HL-60 (cell line): ENCODE data around the gene TACR1.

Source experiments
- DNase-seq, 2 experiments: peaks; one replicate each; pipeline ENCODE4 v3.0.0-alpha.2; 2010 to 2020; ENCODE audit warnings: low read depth in 1 of 2, low spot score in 1 of 2
- H3K27ac ChIP-seq: fragments of 250-450 bp; sonication (Bioruptor Pico); replicated peaks from 2 replicates; pipeline ENCODE4 v1.5.1; 2020; ENCODE audit warnings: mild to moderate bottlenecking, moderate library complexity
- H3K27me3 ChIP-seq: fragments of 250-450 bp; sonication (Bioruptor Pico); 2 replicates; pipeline ENCODE4 v1.5.1; 2021; ENCODE audit warnings: mild to moderate bottlenecking, moderate library complexity; ENCODE audit not compliant: insufficient read depth, poor library complexity, severe bottlenecking
- H3K4me3 ChIP-seq: replicated peaks from 2 replicates; pipeline ENCODE4 v1.5.1; 2011; ENCODE audit warnings: mild to moderate bottlenecking, control low read depth, low read length; ENCODE audit not compliant: insufficient read depth
- GABPA ChIP-seq: IDR thresholded peaks from 2 replicates; pipeline ENCODE4 v1.6.1; 2012; ENCODE audit warnings: low read depth
- POLR2AphosphoS5 ChIP-seq: IDR thresholded peaks from 2 replicates; pipeline ENCODE4 v1.6.1; 2012; ENCODE audit warnings: low read depth
- REST ChIP-seq: IDR thresholded peaks from 2 replicates; pipeline ENCODE4 v1.6.1; 2012; ENCODE audit warnings: low read depth; ENCODE audit not compliant: insufficient replicate concordance
- SPI1 ChIP-seq: IDR thresholded peaks from 2 replicates; pipeline ENCODE4 v1.6.1; 2012; ENCODE audit warnings: low read depth, mild to moderate bottlenecking, borderline replicate concordance
- TF ChIP-seq, protein P1 (sequence below): IDR thresholded peaks from one replicate; pipeline ENCODE4 v1.5.1; 2011; ENCODE audit warnings: low read length, control low read depth, inconsistent platforms; ENCODE audit not compliant: insufficient read depth

The TACR1 gene

DNA sequence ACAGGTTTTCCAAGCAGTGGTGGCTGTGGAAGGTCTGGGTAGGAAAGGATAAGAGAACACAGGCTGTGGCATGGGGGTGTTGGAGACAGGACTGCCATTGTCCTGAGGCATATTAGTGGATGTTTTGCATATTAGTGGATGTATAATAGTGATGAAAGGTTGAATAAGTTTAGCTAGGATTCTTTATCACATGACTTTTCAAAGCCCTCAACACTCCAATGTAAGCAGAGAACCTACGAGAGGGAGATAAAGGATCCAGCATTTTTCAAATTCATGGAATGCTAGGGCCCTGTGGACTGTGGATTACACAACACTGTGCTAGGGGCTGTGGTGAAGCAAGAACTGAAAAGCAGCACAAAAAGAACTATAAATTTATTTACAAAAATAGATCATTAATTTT lies 177.6 kb downstream of the TACR1 start:
- H3K4me3 ChIP-seq, result no peak overlapping the region
- H3K27ac ChIP-seq, result no peak overlapping the region
- no peak for TF ChIP-seq GABPA
- TF ChIP-seq REST, result no peak
- TF ChIP-seq, protein P1, sequence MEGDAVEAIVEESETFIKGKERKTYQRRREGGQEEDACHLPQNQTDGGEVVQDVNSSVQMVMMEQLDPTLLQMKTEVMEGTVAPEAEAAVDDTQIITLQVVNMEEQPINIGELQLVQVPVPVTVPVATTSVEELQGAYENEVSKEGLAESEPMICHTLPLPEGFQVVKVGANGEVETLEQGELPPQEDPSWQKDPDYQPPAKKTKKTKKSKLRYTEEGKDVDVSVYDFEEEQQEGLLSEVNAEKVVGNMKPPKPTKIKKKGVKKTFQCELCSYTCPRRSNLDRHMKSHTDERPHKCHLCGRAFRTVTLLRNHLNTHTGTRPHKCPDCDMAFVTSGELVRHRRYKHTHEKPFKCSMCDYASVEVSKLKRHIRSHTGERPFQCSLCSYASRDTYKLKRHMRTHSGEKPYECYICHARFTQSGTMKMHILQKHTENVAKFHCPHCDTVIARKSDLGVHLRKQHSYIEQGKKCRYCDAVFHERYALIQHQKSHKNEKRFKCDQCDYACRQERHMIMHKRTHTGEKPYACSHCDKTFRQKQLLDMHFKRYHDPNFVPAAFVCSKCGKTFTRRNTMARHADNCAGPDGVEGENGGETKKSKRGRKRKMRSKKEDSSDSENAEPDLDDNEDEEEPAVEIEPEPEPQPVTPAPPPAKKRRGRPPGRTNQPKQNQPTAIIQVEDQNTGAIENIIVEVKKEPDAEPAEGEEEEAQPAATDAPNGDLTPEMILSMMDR, result no peak
- TF ChIP-seq SPI1, result no peak
- TF ChIP-seq POLR2AphosphoS5, result no peak
- DNase-seq, result no peak
- no peaks in the 10 kb centered on the region for H3K27me3 ChIP-seq

GRCh38 chr2:75020476-75020875 lies 178.8 kb downstream of the TACR1 start:
- TF ChIP-seq SPI1, result no peak
- TF ChIP-seq REST, result no peak
- no peak for TF ChIP-seq POLR2AphosphoS5
- no peak for TF ChIP-seq GABPA
- TF ChIP-seq, protein P1, result no peak
- no peaks in the 10 kb centered on the region for H3K27me3 ChIP-seq
- H3K27ac ChIP-seq, result no peak overlapping the region
- no peak for DNase-seq
- no peak overlapping the region for H3K4me3 ChIP-seq

DNA sequence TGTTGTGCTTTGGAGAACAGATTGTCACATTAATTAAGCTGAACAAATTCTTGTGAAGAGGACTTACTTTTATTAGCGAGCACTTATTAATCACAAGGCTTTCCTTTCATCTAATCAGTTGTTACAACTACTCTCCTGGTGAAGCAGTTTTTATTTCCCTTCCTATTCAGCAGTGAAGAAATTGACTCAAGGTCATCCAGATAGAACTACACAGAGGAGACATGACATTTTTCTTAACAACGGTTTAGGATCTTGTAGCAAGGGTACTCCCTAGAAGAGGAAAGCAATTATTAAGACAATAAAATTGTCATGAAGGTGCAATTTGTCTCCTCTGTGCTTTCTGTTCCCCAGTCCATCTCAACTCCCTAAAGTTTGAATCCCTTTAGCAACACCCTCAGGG lies 179.5 kb downstream of the TACR1 start:
- Histone ChIP-seq H3K4me3 (no peak overlapping the region), H3K27me3 (no peaks in the 10 kb centered on the region), H3K27ac (no peak overlapping the region)
- DNase-seq, result no peak
- TF ChIP-seq, protein P1, result no peak
- no peak for TF ChIP-seq SPI1
- no peak for TF ChIP-seq POLR2AphosphoS5
- no peak for TF ChIP-seq GABPA
- no peak for TF ChIP-seq REST
